Keratinocyte (primary cell): ENCODE measurements around the gene OPHN1. TPM values are rescaled to one million over a fixed set of nuclear protein-coding genes. Genes with fewer than 3 reads are reported as not detected.

Source experiments
- DNase-seq: peaks from one replicate; pipeline ENCODE4 v3.0.0-alpha.2; 2011; ENCODE audit warnings: low read depth, missing footprints, low spot score
- FAIRE-seq: peaks from 2 replicates; lab custom pipeline; 2011; peaks lifted over from hg19 to GRCh38; lab: Jason Lieb, UNC
- H2AFZ ChIP-seq: 2 replicates; pipeline ENCODE4 v1.6.0; 2012; ENCODE audit warnings: low read length, control low read depth, inconsistent platforms; ENCODE audit not compliant: control insufficient read depth
- H3K27ac ChIP-seq: 2 replicates; pipeline ENCODE4 v1.5.1; 2011; ENCODE audit warnings: low read length; ENCODE audit not compliant: control insufficient read depth, insufficient read depth
- H3K27me3 ChIP-seq: 3 replicates; pipeline ENCODE4 v1.6.0; 2011; ENCODE audit warnings: low read length; ENCODE audit not compliant: control insufficient read depth, insufficient read depth; ENCODE audit errors: extremely low read depth
- H3K36me3 ChIP-seq, 2 experiments: 2 replicates in 1 of 2; 3 replicates in 1 of 2; pipeline ENCODE4 v1.5.1; 2011; ENCODE audit warnings: low read length in 2 of 2, mild to moderate bottlenecking in 1 of 2; ENCODE audit not compliant: control insufficient read depth in 2 of 2, insufficient read depth in 2 of 2; ENCODE audit errors: extremely low read depth in 1 of 2
- H3K4me1 ChIP-seq: 3 replicates; pipeline ENCODE4 v1.5.1; 2011; ENCODE audit warnings: low read length; ENCODE audit not compliant: control insufficient read depth, insufficient read depth; ENCODE audit errors: extremely low read depth
- H3K4me2 ChIP-seq: 3 replicates; pipeline ENCODE4 v1.6.0; 2011; ENCODE audit warnings: low read depth, low read length; ENCODE audit not compliant: control insufficient read depth, insufficient read depth; ENCODE audit errors: extremely low read depth
- H3K4me3 ChIP-seq, 3 experiments: fragments of 200-600 bp in 1 of 3; sonication (generic) in 1 of 3; 2 replicates in 2 of 3; 3 replicates in 1 of 3; pipeline ENCODE4 v1.5.1; 2011 to 2016; ENCODE audit warnings: low read length in 3 of 3, mild to moderate bottlenecking in 3 of 3, control low read depth in 2 of 3, inconsistent platforms in 1 of 3, low read depth in 1 of 3, mixed read lengths in 1 of 3, mixed run types in 1 of 3, moderate library complexity in 1 of 3; ENCODE audit not compliant: control insufficient read depth in 2 of 3, insufficient read depth in 2 of 3; ENCODE audit errors: extremely low read depth in 1 of 3
- H3K79me2 ChIP-seq: 2 replicates; pipeline ENCODE4 v1.6.0; 2012; ENCODE audit warnings: low read length; ENCODE audit not compliant: control insufficient read depth, insufficient read depth
- H3K9ac ChIP-seq: 3 replicates; pipeline ENCODE4 v1.6.0; 2011; ENCODE audit warnings: low read length; ENCODE audit not compliant: control insufficient read depth, insufficient read depth; ENCODE audit errors: extremely low read depth
- H3K9me1 ChIP-seq: 3 replicates; pipeline ENCODE4 v1.6.0; 2011; ENCODE audit warnings: low read length; ENCODE audit not compliant: control insufficient read depth, insufficient read depth; ENCODE audit errors: extremely low read depth
- H3K9me3 ChIP-seq: 2 replicates; pipeline ENCODE4 v1.5.1; 2012; ENCODE audit warnings: low read depth, low read length; ENCODE audit not compliant: control insufficient read depth
- H4K20me1 ChIP-seq: 3 replicates; pipeline ENCODE4 v1.6.0; 2011; ENCODE audit warnings: low read length; ENCODE audit not compliant: control insufficient read depth, insufficient read depth; ENCODE audit errors: extremely low read depth
- EZH2 ChIP-seq: IDR thresholded peaks from one replicate; pipeline ENCODE4 v1.6.1; 2012; ENCODE audit warnings: inconsistent platforms, mild to moderate bottlenecking, low read length, moderate library complexity
- dilution Hi-C: fragments of 300-500 bp; cut with MboI; formaldehyde crosslinking; loops from one replicate; pipeline ENCODE4 v1.7.0; 2020; ENCODE audit warnings: low sequenced_read_pairs; ENCODE audit not compliant: extremely low pct_ligation_motif_present
- polyA plus RNA-seq, 5 experiments: library from polyadenylated mRNA; depleted of rRNA in 3 of 5; stranded (reverse) in 3 of 5; stranded (forward) in 1 of 5; unstranded in 1 of 5; fragments of >200 nt; gene quantifications; 1 replicate in 1 of 5; 2 replicates in 3 of 5; 3 replicates in 1 of 5; pipeline versions ENCODE4 v1.2.1 to v1.2.3, GENCODE V29; 2011 to 2012; ENCODE audit warnings: missing spikeins in 2 of 5, low read depth in 1 of 5, low replicate concordance in 1 of 5
- TF ChIP-seq, protein P1 (sequence below), 3 experiments: IDR thresholded peaks in 1 of 3; conservative IDR thresholded peaks in 1 of 3; optimal IDR thresholded peaks in 1 of 3; 2 replicates in 2 of 3; 3 replicates in 1 of 3; pipeline versions ENCODE3 to v1.5.1; 2011; ENCODE audit warnings: low read length in 3 of 3, mild to moderate bottlenecking in 3 of 3, moderate library complexity in 2 of 3, control low read depth in 1 of 3, inconsistent platforms in 1 of 3; ENCODE audit not compliant: insufficient read depth in 2 of 3; ENCODE audit errors: extremely low read depth in 1 of 3

Gene OPHN1
- polyA plus RNA-seq, 1 donor (not counting 4 experiments of a cell fraction or from before 2014, with no cell fraction given), result 3.1 TPM

DNA sequence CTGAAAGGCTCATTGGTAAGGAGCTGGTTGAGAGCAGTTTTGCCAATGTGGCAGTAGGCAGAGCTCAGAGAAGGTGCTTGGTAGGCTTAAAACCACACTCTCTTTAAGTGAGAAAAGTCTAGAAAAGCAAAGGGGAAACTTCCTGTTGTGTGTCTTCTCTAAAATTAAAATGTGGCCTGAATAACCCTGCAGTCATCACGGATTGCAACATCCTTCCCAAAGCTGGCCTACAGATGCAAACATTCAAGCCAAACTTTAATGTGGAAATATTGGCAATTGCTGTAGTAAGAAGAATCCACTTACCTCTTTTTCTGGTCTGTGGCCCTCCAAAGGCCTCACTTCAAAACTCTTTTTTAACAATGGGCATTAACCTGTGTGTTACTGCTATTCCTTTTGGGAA lies 348.5 kb downstream of the OPHN1 start:
- H3K36me3 ChIP-seq, result no peaks in the 10 kb centered on the region
- H3K27ac ChIP-seq, result no peak overlapping the region
- no peak overlapping the region for H3K9ac ChIP-seq
- FAIRE-seq (no peak), DNase-seq (no peak)
- H3K9me1 ChIP-seq, result no peaks in the 10 kb centered on the region
- no peak overlapping the region for H3K4me3 ChIP-seq
- H3K27me3 ChIP-seq, result no peaks in the 10 kb centered on the region
- no peaks in the 10 kb centered on the region for H3K9me3 ChIP-seq
- H3K79me2 ChIP-seq, result no peaks in the 10 kb centered on the region
- TF ChIP-seq, protein P1, sequence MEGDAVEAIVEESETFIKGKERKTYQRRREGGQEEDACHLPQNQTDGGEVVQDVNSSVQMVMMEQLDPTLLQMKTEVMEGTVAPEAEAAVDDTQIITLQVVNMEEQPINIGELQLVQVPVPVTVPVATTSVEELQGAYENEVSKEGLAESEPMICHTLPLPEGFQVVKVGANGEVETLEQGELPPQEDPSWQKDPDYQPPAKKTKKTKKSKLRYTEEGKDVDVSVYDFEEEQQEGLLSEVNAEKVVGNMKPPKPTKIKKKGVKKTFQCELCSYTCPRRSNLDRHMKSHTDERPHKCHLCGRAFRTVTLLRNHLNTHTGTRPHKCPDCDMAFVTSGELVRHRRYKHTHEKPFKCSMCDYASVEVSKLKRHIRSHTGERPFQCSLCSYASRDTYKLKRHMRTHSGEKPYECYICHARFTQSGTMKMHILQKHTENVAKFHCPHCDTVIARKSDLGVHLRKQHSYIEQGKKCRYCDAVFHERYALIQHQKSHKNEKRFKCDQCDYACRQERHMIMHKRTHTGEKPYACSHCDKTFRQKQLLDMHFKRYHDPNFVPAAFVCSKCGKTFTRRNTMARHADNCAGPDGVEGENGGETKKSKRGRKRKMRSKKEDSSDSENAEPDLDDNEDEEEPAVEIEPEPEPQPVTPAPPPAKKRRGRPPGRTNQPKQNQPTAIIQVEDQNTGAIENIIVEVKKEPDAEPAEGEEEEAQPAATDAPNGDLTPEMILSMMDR (optimal IDR thresholded peaks at IDR 0.05 in 1 of 3, IDR thresholded peaks at IDR 0.05 in 1 of 3, conservative IDR thresholded peaks at IDR 0.05 in 1 of 3; ENCODE audit: extremely low read depth in 1 of 3, insufficient read depth in 2 of 3, low read length in 3 of 3), result no peak
- no peak for TF ChIP-seq EZH2
- dilution Hi-C loops, result no loop called here
- H4K20me1 ChIP-seq, result no peaks in the 10 kb centered on the region
- H3K4me2 ChIP-seq, result no peak overlapping the region
- H2AFZ ChIP-seq, result no peak overlapping the region
- no peaks in the 10 kb centered on the region for H3K4me1 ChIP-seq

DNA sequence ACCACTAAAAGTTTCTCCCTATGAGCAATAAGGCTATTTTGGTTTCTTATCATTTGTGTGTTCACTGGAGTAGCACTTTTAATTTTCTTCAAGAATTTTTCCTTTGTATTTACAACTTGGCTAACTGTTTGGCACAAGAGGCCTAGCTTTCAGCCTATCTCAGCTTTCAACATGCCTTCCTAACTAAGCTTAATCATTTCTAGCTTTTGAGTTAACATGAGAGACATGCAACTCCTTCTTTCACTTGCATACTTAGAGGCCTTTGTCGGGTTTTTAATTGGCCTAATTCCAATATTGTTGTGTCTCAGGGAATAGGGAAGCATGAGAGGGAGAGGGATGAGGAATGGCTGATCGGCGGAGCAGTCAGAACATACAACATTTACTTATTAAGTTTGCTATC lies 349.8 kb downstream of the OPHN1 start:
- Histone ChIP-seq H3K9me3 (no peaks in the 10 kb centered on the region), H3K4me1 (no peaks in the 10 kb centered on the region), H3K9me1 (no peaks in the 10 kb centered on the region), H3K4me3 (no peak overlapping the region), H3K36me3 (no peaks in the 10 kb centered on the region), H3K27me3 (no peaks in the 10 kb centered on the region), H3K27ac (no peak overlapping the region), H2AFZ (no peak overlapping the region), H4K20me1 (no peaks in the 10 kb centered on the region), H3K79me2 (no peaks in the 10 kb centered on the region), H3K9ac (no peak overlapping the region), H3K4me2 (no peak overlapping the region)
- dilution Hi-C loops, result no loop called here
- no peak for TF ChIP-seq EZH2
- TF ChIP-seq, protein P1 (optimal IDR thresholded peaks at IDR 0.05 in 1 of 3, IDR thresholded peaks at IDR 0.05 in 1 of 3, conservative IDR thresholded peaks at IDR 0.05 in 1 of 3; ENCODE audit: extremely low read depth in 1 of 3, insufficient read depth in 2 of 3, low read length in 3 of 3), result no peak
- FAIRE-seq, result no peak
- no peak for DNase-seq
